A673 (cell line): ENCODE data around the gene SDF4. TPM values are rescaled to one million over a fixed set of nuclear protein-coding genes. Genes with fewer than 3 reads are reported as not detected.

Experiments
- BruUV-seq: library from RNA; stranded (reverse); fragments of 400-500 nt; replicated peaks from 2 replicates; lab custom pipeline; 2021; lab: Mats Ljungman, UMichigan
- CTCF ChIA-PET: fragments of 300-600 bp; sonication (Branson Sonifier 250); formaldehyde crosslinking; loops from one replicate; lab custom pipeline; 2022; ENCODE audit warnings: antibody characterized with exemption; lab: Charles Lee
- POLR2A ChIA-PET: fragments of 300-600 bp; sonication (Branson Sonifier 250); formaldehyde crosslinking; loops from one replicate; lab custom pipeline; 2022; ENCODE audit warnings: antibody characterized with exemption; ENCODE audit not compliant: low non-redundant PET; lab: Charles Lee
- DNase-seq: peaks from one replicate; pipeline ENCODE4 v3.0.0-alpha.2; 2015; ENCODE audit warnings: low spot score
- H3K27ac ChIP-seq: fragments of 200-600 bp; sonication (generic); 2 replicates; pipeline ENCODE4 v1.5.1; 2016; ENCODE audit warnings: mixed run types, low read depth, mild to moderate bottlenecking, mixed read lengths, antibody characterized with exemption, low read length; ENCODE audit not compliant: poor library complexity, severe bottlenecking
- H3K27me3 ChIP-seq: fragments of 200-600 bp; sonication (generic); replicated peaks from 2 replicates; pipeline ENCODE4 v1.6.1; 2017; ENCODE audit warnings: mixed run types, low read depth, mild to moderate bottlenecking, mixed read lengths, antibody characterized with exemption, low read length; ENCODE audit not compliant: insufficient read depth, poor library complexity
- H3K36me3 ChIP-seq: fragments of 200-600 bp; sonication (generic); 2 replicates; pipeline ENCODE4 v1.6.1; 2016; ENCODE audit warnings: mixed run types, mild to moderate bottlenecking, mixed read lengths, antibody characterized with exemption, low read length; ENCODE audit not compliant: insufficient read depth, poor library complexity, severe bottlenecking
- H3K4me1 ChIP-seq: fragments of 200-600 bp; sonication (generic); 2 replicates; pipeline ENCODE4 v1.6.1; 2017; ENCODE audit warnings: mixed run types, mild to moderate bottlenecking, mixed read lengths, antibody characterized with exemption, low read length; ENCODE audit not compliant: insufficient read depth, poor library complexity, severe bottlenecking
- H3K4me3 ChIP-seq: fragments of 200-600 bp; sonication (generic); 2 replicates; pipeline ENCODE4 v1.5.1; 2016; ENCODE audit warnings: low read depth, mixed run types, mild to moderate bottlenecking, mixed read lengths, low read length; ENCODE audit not compliant: poor library complexity, severe bottlenecking
- H3K9me3 ChIP-seq: fragments of 200-600 bp; sonication (generic); 2 replicates; pipeline ENCODE4 v1.6.1; 2016; ENCODE audit warnings: mixed run types, low read depth, mild to moderate bottlenecking, mixed read lengths, antibody characterized with exemption, low read length; ENCODE audit not compliant: poor library complexity, severe bottlenecking
- EZH2 ChIP-seq: fragments of 200-600 bp; sonication (generic); IDR thresholded peaks from 2 replicates; pipeline ENCODE4 v1.6.1; 2017; ENCODE audit warnings: borderline replicate concordance, low read depth, mild to moderate bottlenecking, mixed read lengths, antibody characterized with exemption, low read length; ENCODE audit not compliant: poor library complexity, severe bottlenecking
- intact Hi-C: fragments of 100-400 bp; cut with micrococcal nuclease; formaldehyde crosslinking; loops from one replicate; pipeline ENCODE4 v1.10.0; 2022; ENCODE audit not compliant: unreplicated experiment
- total RNA-seq: library from RNA; stranded (reverse); gene quantifications from 2 replicates; pipeline ENCODE4 v1.2.3, GENCODE V29; 2021
- TF ChIP-seq, protein P1 (sequence below): fragments of 300-800, 200-600 bp; sonication (generic); conservative IDR thresholded peaks from 2 replicates; pipeline ENCODE4 v1.5.1; 2017; ENCODE audit warnings: low read depth, mild to moderate bottlenecking, antibody characterized with exemption, low read length, moderate library complexity, mixed read lengths

SDF4 gene
- total RNA-seq, 1 experiment from 2014 or later = 133 TPM

- ChIA-PET POLR2A (no interaction called here), CTCF (no interaction called here)
- peaks cover 6% of the 10 kb centered on the region for H3K4me1 ChIP-seq
- no peak for DNase-seq
- no peak within 1 kb of the TSS for H3K4me3 ChIP-seq
- TF ChIP-seq, protein P1, sequence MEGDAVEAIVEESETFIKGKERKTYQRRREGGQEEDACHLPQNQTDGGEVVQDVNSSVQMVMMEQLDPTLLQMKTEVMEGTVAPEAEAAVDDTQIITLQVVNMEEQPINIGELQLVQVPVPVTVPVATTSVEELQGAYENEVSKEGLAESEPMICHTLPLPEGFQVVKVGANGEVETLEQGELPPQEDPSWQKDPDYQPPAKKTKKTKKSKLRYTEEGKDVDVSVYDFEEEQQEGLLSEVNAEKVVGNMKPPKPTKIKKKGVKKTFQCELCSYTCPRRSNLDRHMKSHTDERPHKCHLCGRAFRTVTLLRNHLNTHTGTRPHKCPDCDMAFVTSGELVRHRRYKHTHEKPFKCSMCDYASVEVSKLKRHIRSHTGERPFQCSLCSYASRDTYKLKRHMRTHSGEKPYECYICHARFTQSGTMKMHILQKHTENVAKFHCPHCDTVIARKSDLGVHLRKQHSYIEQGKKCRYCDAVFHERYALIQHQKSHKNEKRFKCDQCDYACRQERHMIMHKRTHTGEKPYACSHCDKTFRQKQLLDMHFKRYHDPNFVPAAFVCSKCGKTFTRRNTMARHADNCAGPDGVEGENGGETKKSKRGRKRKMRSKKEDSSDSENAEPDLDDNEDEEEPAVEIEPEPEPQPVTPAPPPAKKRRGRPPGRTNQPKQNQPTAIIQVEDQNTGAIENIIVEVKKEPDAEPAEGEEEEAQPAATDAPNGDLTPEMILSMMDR = no peak
- no peak for TF ChIP-seq EZH2
- no peaks in the 10 kb centered on the region for H3K36me3 ChIP-seq
- no TSS peak for BruUV-seq
- no peaks in the 10 kb centered on the region for H3K9me3 ChIP-seq
- no peak within 1 kb of the TSS for H3K27ac ChIP-seq
- no peaks in the 10 kb centered on the region for H3K27me3 ChIP-seq
- intact Hi-C loops = no loop called here
Observed at GRCh38 chr1:1206376-1206965, 25.3 kb downstream of the SDF4 start, which contains the start of gene TNFRSF18. TSS of gene TNFRSF18 (minus strand) at chr1:1206592. CDS start at chr1:1206571, 21 bp downstream.

GRCh38 chr1:1205769-1206375, 25.9 kb downstream of the SDF4 start:
- TF ChIP-seq EZH2 = no peak
- TF ChIP-seq, protein P1 = no peak
- DNase-seq = no peak
- Histone ChIP-seq H3K4me3 (no peak overlapping the region), H3K27me3 (no peaks in the 10 kb centered on the region), H3K4me1 (peaks cover 6% of the 10 kb centered on the region), H3K36me3 (no peaks in the 10 kb centered on the region), H3K27ac (no peak overlapping the region), H3K9me3 (no peaks in the 10 kb centered on the region)
- POLR2A ChIA-PET = no interaction called here
- CTCF ChIA-PET = no interaction called here
- no TSS peak for BruUV-seq
- intact Hi-C loops = no loop called here

DNA sequence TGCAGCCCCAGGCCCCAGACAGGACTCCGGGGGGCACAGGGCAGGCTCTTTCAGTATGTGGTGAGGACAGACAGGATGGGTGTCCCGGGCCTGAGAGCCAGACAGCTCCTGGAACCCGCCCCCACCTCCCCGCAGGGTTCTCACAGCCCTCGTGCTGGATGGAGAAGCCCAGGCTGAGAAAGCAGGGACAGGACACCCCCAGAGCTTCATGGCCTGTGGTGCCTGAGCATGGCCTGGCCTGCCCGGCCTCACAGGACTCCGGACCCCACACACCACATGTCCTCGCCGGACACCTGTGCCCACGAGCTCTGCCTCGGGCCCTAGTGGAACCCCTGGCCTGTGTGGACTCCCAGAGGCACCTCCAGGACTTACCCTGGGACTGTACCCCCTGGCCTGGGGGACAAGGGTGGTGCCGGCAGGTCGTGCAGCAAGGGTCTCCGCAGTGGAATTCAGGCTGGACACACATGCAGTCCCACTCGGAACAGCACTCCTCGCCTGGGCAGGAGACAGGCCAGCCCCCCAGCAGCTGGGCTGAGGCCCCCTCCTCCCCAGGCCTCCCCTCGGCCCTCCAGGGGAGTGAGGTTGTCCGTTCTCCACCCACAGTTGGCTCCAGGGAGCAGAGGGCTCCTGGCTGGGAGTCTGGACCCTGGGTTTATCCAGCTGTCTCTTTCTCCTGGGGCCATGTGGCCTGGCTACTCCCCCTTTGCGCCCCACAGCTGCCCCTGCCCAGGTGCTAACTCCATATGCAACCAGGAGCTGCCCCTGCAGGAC, 26.6 kb downstream of the SDF4 start:
- no peaks in the 10 kb centered on the region for H3K36me3 ChIP-seq
- DNase-seq = no peak
- no peak for TF ChIP-seq EZH2
- TF ChIP-seq, protein P1 = no peak
- no peak overlapping the region for H3K27ac ChIP-seq
- CTCF ChIA-PET = no interaction called here
- BruUV-seq = no TSS peak
- peaks cover 6% of the 10 kb centered on the region for H3K4me1 ChIP-seq
- POLR2A ChIA-PET = no interaction called here
- intact Hi-C loops = no loop called here
- H3K27me3 ChIP-seq = no peaks in the 10 kb centered on the region
- no peaks in the 10 kb centered on the region for H3K9me3 ChIP-seq
- H3K4me3 ChIP-seq = no peak overlapping the region
